ENCODE measurements around the gene C1QC. TPM values are rescaled to one million over a fixed set of nuclear protein-coding genes. Genes with fewer than 3 reads are reported as not detected.

The C1QC gene
- total RNA-seq, 5 donors from 2014 or later (not counting 1 experiment from before 2014, with no cell fraction given) = 0.62 to 1.9 (median 0.96) TPM; not detected in 2

DNA sequence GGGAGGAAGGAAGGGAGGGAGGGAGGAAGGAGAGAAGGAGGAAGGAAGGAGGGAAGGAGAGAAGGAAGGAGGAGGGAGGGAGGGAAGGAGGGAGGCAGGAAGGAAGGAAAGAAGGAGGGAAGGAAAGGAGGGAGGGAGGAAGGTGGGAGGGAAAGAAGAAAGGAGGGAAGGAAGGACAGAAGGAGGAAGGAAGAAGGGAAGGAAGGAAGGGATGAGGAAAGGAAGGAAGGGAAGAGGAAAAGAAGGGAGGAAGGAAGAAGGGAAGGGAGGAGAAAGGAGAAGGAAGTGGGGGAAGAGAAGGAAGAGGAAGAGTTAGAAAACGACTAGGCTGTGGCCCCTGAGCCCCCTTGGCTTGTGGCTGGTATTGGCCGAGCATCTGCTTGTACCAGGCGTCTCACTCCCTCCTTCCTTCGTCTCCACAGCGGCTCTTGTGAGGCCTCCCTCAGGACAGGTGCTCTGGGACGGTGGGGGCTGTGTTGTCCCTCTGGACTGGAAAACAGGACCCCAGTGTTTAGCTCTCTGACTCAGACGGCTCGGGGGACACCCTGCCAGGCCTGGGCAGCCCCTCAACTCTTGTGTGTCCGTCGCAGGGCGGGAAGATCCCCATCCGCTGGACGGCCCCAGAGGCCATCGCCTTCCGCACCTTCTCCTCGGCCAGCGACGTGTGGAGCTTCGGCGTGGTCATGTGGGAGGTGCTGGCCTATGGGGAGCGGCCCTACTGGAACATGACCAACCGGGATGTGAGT, 43.2 kb upstream of the C1QC start:
- CTCF ChIA-PET = interaction anchor here in 1 of 2 donors (0.5 kb wide), 1 partner anchor 734 kb away, joined by 5 read pairs; no protein-coding TSS in a partner anchor
- no peak overlapping the region for H3K27ac Mint-ChIP-seq
- H3K9me3 Mint-ChIP-seq = no peaks in the 10 kb centered on the region
- Histone ChIP-seq H3K27me3 (replicated peaks in 1 of 2; ENCODE audit: control insufficient read depth in 2 of 2, extremely low read depth in 1 of 2, insufficient read depth in 2 of 2, low read length in 1 of 2) (peaks cover 0 to 65% of the 10 kb centered on the region in 2 experiments), H3K4me3 (ENCODE audit: control insufficient read depth in 1 of 2, extremely low read depth in 1 of 2, low read length in 1 of 2) (no peak overlapping the region), H3K36me3 (ENCODE audit: control insufficient read depth in 2 of 2, extremely low read depth in 1 of 2, insufficient read depth in 1 of 2, low read length in 1 of 2) (no peaks in the 10 kb centered on the region), H3K27ac (ENCODE audit: low read length) (no peak overlapping the region), H3K4me1 (ENCODE audit: control insufficient read depth in 1 of 2, extremely low read depth in 1 of 2, insufficient read depth in 2 of 2, low read length in 2 of 2) (no peaks in the 10 kb centered on the region), H3K9me3 (no peaks in the 10 kb centered on the region)
- WGBS (ENCODE audit: insufficient coverage) = 68% methylated on average over 15 of the region's 22 CpGs
- H3K27me3 Mint-ChIP-seq = peaks cover 15 to 44% of the 10 kb centered on the region in 2 donors
- DNase-seq (no peak), ATAC-seq (replicated peaks in 1 of 4) (no peak)
- no peaks in the 10 kb centered on the region for H3K4me1 Mint-ChIP-seq
- POLR2A ChIA-PET = no interaction called here
- H3K36me3 Mint-ChIP-seq = no peaks in the 10 kb centered on the region
- no peak overlapping the region for H3K4me3 Mint-ChIP-seq

DNA sequence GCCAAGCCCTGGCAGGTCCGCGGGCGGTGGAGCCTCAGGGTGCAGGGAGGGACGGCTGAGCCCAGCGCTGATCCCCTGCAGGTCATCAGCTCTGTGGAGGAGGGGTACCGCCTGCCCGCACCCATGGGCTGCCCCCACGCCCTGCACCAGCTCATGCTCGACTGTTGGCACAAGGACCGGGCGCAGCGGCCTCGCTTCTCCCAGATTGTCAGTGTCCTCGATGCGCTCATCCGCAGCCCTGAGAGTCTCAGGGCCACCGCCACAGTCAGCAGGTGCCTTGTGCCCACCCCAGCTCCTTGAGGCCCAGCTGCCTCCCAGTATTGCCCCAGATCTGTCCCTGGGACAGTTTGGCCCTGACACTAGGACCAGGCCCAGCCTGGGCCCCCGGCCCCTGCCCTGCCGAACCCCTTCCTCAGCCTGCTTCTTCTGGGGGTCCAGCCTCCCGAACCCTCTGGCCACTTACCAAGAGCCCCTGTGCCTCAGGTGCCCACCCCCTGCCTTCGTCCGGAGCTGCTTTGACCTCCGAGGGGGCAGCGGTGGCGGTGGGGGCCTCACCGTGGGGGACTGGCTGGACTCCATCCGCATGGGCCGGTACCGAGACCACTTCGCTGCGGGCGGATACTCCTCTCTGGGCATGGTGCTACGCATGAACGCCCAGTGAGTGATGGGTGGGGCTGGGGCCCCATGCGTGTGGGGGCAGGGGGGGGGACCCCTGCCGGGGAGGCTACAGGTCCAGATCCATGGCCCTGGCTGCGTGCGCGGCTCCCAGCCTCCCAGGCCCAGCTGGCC, 42.4 kb upstream of the C1QC start:
- Mint-ChIP-seq H3K27ac (no peak overlapping the region), H3K4me3 (no peak overlapping the region), H3K36me3 (no peaks in the 10 kb centered on the region), H3K4me1 (no peaks in the 10 kb centered on the region), H3K9me3 (no peaks in the 10 kb centered on the region), H3K27me3 (peaks cover 11 to 41% of the 10 kb centered on the region in 2 donors)
- ChIA-PET CTCF (interaction anchor here in 1 of 2 donors (0.5 kb wide), 1 partner anchor 734 kb away, joined by 5 read pairs; no protein-coding TSS in a partner anchor), POLR2A (no interaction called here)
- peaks cover 0 to 63% of the 10 kb centered on the region in 2 experiments for H3K27me3 ChIP-seq (replicated peaks in 1 of 2; ENCODE audit: control insufficient read depth in 2 of 2, extremely low read depth in 1 of 2, insufficient read depth in 2 of 2, low read length in 1 of 2)
- 87% methylated on average over 28 of the region's 39 CpGs for whole genome bisulfite sequencing (ENCODE audit: insufficient coverage)
- no peak overlapping the region for H3K27ac ChIP-seq (ENCODE audit: low read length)
- no peaks in the 10 kb centered on the region for H3K36me3 ChIP-seq (ENCODE audit: control insufficient read depth in 2 of 2, extremely low read depth in 1 of 2, insufficient read depth in 1 of 2, low read length in 1 of 2)
- H3K4me1 ChIP-seq (ENCODE audit: control insufficient read depth in 1 of 2, extremely low read depth in 1 of 2, insufficient read depth in 2 of 2, low read length in 2 of 2) = no peaks in the 10 kb centered on the region
- H3K9me3 ChIP-seq = no peaks in the 10 kb centered on the region
- no peak for DNase-seq
- ATAC-seq (replicated peaks in 1 of 4) = no peak
- no peak overlapping the region for H3K4me3 ChIP-seq (ENCODE audit: control insufficient read depth in 1 of 2, extremely low read depth in 1 of 2, low read length in 1 of 2)

DNA sequence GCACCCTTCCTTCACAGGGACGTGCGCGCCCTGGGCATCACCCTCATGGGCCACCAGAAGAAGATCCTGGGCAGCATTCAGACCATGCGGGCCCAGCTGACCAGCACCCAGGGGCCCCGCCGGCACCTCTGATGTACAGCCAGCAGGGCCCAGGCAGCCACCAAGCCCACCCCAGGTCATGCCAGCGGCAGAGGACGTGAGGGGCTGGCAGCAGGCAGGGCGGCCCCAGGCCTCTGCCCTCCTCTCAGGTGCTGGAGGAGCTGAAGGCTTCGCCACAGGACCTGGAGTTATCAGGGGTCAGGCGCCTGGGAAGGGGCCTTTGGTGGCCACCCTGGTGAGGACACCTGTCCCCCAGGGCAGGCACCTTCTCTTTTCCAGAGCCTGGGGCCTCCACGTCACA, 41.8 kb upstream of the C1QC start:
- Mint-ChIP-seq H3K36me3 (no peaks in the 10 kb centered on the region), H3K27ac (no peak overlapping the region), H3K9me3 (no peaks in the 10 kb centered on the region), H3K4me1 (no peaks in the 10 kb centered on the region), H3K27me3 (peaks cover 12 to 47% of the 10 kb centered on the region in 2 donors), H3K4me3 (no peak overlapping the region)
- Histone ChIP-seq H3K9me3 (no peaks in the 10 kb centered on the region), H3K27ac (ENCODE audit: low read length) (no peak overlapping the region), H3K27me3 (replicated peaks in 1 of 2; ENCODE audit: control insufficient read depth in 2 of 2, extremely low read depth in 1 of 2, insufficient read depth in 2 of 2, low read length in 1 of 2) (peaks cover 0 to 60% of the 10 kb centered on the region in 2 experiments), H3K36me3 (ENCODE audit: control insufficient read depth in 2 of 2, extremely low read depth in 1 of 2, insufficient read depth in 1 of 2, low read length in 1 of 2) (no peaks in the 10 kb centered on the region), H3K4me1 (ENCODE audit: control insufficient read depth in 1 of 2, extremely low read depth in 1 of 2, insufficient read depth in 2 of 2, low read length in 2 of 2) (no peaks in the 10 kb centered on the region), H3K4me3 (ENCODE audit: control insufficient read depth in 1 of 2, extremely low read depth in 1 of 2, low read length in 1 of 2) (no peak overlapping the region)
- ATAC-seq (replicated peaks in 1 of 4) (no peak), DNase-seq (no peak)
- WGBS (ENCODE audit: insufficient coverage) = 83% methylated on average over 12 of the region's 12 CpGs
- ChIA-PET CTCF (no interaction called here), POLR2A (no interaction called here)

DNA sequence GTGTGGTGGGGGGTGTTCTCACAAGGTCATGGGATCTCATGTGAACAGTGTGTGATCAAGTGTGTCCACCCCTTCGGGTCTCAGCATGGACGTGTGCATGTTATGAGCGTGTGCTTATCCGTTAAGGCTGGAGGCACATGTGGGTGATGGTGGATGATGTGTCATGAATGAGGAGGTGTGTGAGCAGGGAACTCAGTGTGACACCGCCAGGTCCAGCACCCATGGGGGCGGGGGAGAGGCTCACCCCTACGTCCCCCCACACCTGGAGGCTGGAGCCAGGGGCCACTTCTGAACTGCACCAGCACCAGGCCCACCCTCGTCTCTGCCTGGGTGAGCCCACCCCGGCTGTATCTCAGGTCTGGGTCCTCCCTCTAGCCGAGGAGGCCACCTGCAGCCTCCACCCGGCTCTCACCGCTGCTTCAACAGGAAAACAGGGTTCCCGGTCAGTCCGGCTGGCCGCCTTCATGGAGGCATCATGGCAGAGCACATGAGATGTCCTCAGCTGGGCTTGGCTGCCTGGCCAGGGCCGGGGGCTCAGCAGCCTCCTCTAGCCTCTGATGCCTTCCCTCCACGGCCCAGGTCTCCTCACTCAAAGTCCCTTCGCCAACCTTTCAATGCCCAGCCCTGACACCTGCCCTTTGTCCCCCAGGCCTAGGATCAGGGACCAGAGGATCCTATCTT, 41.2 kb upstream of the C1QC start:
- Histone ChIP-seq H3K9me3 (no peaks in the 10 kb centered on the region), H3K4me3 (ENCODE audit: control insufficient read depth in 1 of 2, extremely low read depth in 1 of 2, low read length in 1 of 2) (no peak overlapping the region), H3K27me3 (replicated peaks in 1 of 2; ENCODE audit: control insufficient read depth in 2 of 2, extremely low read depth in 1 of 2, insufficient read depth in 2 of 2, low read length in 1 of 2) (peaks cover 0 to 59% of the 10 kb centered on the region in 2 experiments), H3K36me3 (ENCODE audit: control insufficient read depth in 2 of 2, extremely low read depth in 1 of 2, insufficient read depth in 1 of 2, low read length in 1 of 2) (no peaks in the 10 kb centered on the region), H3K27ac (ENCODE audit: low read length) (no peak overlapping the region), H3K4me1 (ENCODE audit: control insufficient read depth in 1 of 2, extremely low read depth in 1 of 2, insufficient read depth in 2 of 2, low read length in 2 of 2) (no peaks in the 10 kb centered on the region)
- Mint-ChIP-seq H3K4me1 (no peaks in the 10 kb centered on the region), H3K9me3 (no peaks in the 10 kb centered on the region), H3K4me3 (no peak overlapping the region), H3K27ac (no peak overlapping the region), H3K36me3 (no peaks in the 10 kb centered on the region), H3K27me3 (peaks cover 9 to 43% of the 10 kb centered on the region in 2 donors)
- POLR2A ChIA-PET = no interaction called here
- ATAC-seq (replicated peaks in 1 of 4) = no peak
- CTCF ChIA-PET = no interaction called here
- no peak for DNase-seq
- 74% methylated on average over 17 of the region's 18 CpGs for WGBS (ENCODE audit: insufficient coverage)

DNA sequence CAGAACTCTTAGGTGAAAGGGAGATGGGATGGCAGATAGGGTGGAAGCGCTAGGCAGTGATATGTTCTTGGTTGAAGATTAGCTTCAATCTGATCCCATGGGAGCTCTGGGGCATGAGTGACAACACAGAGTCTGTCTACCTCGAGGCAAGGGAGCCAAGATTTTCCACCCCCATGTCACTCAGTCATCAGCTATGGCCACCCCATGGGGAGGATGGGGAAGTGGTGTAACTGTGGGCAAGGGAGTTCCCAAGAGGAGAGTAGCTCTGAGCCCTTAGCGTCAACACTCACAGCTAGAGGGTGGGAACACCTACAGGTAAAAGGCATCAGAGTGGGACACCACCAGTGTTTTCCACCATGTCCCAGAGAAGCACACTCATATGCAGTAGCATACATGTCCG, 37.3 kb upstream of the C1QC start:
- ChIA-PET CTCF (no interaction called here), POLR2A (no interaction called here)
- Histone ChIP-seq H3K4me1 (ENCODE audit: control insufficient read depth in 1 of 2, extremely low read depth in 1 of 2, insufficient read depth in 2 of 2, low read length in 2 of 2) (no peaks in the 10 kb centered on the region), H3K27me3 (replicated peaks in 1 of 2; ENCODE audit: control insufficient read depth in 2 of 2, extremely low read depth in 1 of 2, insufficient read depth in 2 of 2, low read length in 1 of 2) (peaks cover 0 to 46% of the 10 kb centered on the region in 2 experiments), H3K27ac (ENCODE audit: low read length) (no peak overlapping the region), H3K36me3 (ENCODE audit: control insufficient read depth in 2 of 2, extremely low read depth in 1 of 2, insufficient read depth in 1 of 2, low read length in 1 of 2) (no peaks in the 10 kb centered on the region), H3K4me3 (ENCODE audit: control insufficient read depth in 1 of 2, extremely low read depth in 1 of 2, low read length in 1 of 2) (no peak overlapping the region), H3K9me3 (no peaks in the 10 kb centered on the region)
- DNase-seq (no peak), ATAC-seq (replicated peaks in 1 of 4) (no peak)
- no peaks in the 10 kb centered on the region for H3K9me3 Mint-ChIP-seq
- no peak overlapping the region for H3K4me3 Mint-ChIP-seq
- H3K4me1 Mint-ChIP-seq = no peaks in the 10 kb centered on the region
- no peak overlapping the region for H3K27ac Mint-ChIP-seq
- peaks cover 15 to 66% of the 10 kb centered on the region in 2 donors for H3K27me3 Mint-ChIP-seq
- no CpG with 5 or more reads among the region's 4 CpGs for WGBS (ENCODE audit: insufficient coverage)
- no peaks in the 10 kb centered on the region for H3K36me3 Mint-ChIP-seq

DNA sequence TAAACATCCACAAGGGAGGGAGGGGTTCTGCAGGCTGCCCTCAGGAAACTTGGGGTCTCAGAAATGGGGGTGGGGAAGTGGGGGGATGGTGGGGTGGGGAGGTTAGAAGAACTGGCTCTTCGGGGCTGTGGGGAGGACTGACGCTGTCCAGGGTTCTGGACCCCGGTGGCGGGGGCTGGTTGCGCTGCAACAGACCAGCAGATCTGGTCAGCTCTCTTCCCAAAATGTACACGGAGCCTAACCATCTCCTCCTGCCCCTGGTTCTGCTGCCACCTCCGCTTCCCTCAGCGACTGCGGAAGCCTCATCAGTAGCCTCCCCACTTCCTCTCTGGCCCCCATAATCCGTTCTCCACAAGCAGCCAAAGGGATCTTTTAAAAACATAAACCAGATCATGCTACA, 36.3 kb upstream of the C1QC start:
- 7% methylated on average over 7 of the region's 10 CpGs for WGBS (ENCODE audit: insufficient coverage)
- Histone ChIP-seq H3K4me3 (ENCODE audit: control insufficient read depth in 1 of 2, extremely low read depth in 1 of 2, low read length in 1 of 2) (no peak overlapping the region), H3K27me3 (replicated peaks in 1 of 2; ENCODE audit: control insufficient read depth in 2 of 2, extremely low read depth in 1 of 2, insufficient read depth in 2 of 2, low read length in 1 of 2) (peaks cover 0 to 45% of the 10 kb centered on the region in 2 experiments), H3K36me3 (ENCODE audit: control insufficient read depth in 2 of 2, extremely low read depth in 1 of 2, insufficient read depth in 1 of 2, low read length in 1 of 2) (no peaks in the 10 kb centered on the region), H3K4me1 (ENCODE audit: control insufficient read depth in 1 of 2, extremely low read depth in 1 of 2, insufficient read depth in 2 of 2, low read length in 2 of 2) (no peaks in the 10 kb centered on the region), H3K9me3 (no peaks in the 10 kb centered on the region), H3K27ac (ENCODE audit: low read length) (no peak overlapping the region)
- peaks cover 17 to 67% of the 10 kb centered on the region in 2 donors for H3K27me3 Mint-ChIP-seq
- no peak overlapping the region for H3K4me3 Mint-ChIP-seq
- POLR2A ChIA-PET = no interaction called here
- H3K36me3 Mint-ChIP-seq = no peaks in the 10 kb centered on the region
- ATAC-seq (replicated peaks in 1 of 4) (no peak), DNase-seq (no peak)
- CTCF ChIA-PET = no interaction called here
- H3K4me1 Mint-ChIP-seq = no peaks in the 10 kb centered on the region
- no peaks in the 10 kb centered on the region for H3K9me3 Mint-ChIP-seq
- H3K27ac Mint-ChIP-seq = no peak overlapping the region

Data from T-cell (primary cell).